ACHN (cell line): ENCODE results near the gene FMO4.
"Not testable (repeated sequence)": the region's sequence is repeated elsewhere in the genome, so short reads cannot be mapped to it uniquely, and the experiment has no call there.

ENCODE experiments used
- DNase-seq: peaks from one replicate; pipeline ENCODE4 v3.0.0-alpha.2; 2015
- in situ Hi-C: cut with HindIII; loops from 2 replicates; pipeline ENCODE4 v1.10.0; 2017; ENCODE audit warnings: low sequenced_read_pairs, low pct_ligation_motif_present, low pct_unique_long_range_greater_than_20kb

Gene FMO4

GRCh38 chr1:171313835-171314320 is at the start of gene FMO4:
TSS of gene FMO4 (plus strand) at chr1:171314183. CDS start at chr1:171319826, 5,643 bp downstream.
- in situ Hi-C loops = no loop called here
- DNase-seq = peak; percentile 99

GRCh38 chr1:171265686-171266085 is 48.3 kb upstream of the FMO4 start:
- DNase-seq = no peak
- in situ Hi-C loops = no loop called here

DNA sequence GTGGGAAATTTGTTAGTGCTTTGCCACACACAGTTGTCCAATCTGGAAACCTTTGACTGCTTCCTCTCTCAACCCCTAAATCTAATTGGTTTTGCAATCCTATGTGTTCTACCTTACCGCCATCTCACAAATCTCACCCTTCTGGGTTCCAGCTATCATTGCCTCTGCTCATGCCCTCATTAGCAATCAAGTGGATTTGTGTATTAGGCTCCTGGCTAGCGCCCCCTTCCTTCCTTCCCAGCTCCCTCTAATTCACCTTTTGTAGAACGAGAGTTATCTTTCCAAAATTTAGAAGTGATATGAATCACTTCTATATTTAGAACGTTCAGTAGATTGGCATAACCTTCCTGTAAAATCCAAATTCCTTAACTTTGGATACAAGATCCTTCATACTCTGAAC is 47.1 kb upstream of the FMO4 start:
- no peak for DNase-seq
- in situ Hi-C loops = no loop called here

- DNase-seq = no peak
These were observed 46.6 kb upstream of the FMO4 start for GRCh38 chr1:171267391-171267790.

DNA sequence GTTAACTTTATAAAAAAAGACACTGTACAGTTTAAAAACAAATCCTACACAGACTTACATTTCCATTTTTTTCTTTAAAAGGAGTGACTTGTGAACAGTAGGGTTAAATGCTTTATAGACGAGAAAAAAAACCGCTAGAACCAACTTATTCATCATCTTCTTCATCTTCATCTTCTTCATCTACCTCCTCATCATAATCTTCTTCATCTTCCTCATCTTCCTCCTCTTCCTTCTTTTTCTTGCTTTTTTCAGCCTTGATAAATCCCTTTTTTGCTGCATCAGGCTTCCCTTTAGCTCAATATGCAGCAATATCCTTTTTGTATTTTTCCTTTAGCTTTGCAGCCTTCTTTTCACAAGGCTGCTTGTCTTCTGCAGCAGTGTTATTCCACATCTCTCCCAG is 43.2 kb upstream of the FMO4 start:
- in situ Hi-C loops = no loop called here
- DNase-seq = no peak

More at GRCh38 chr1:171267391-171267790, 46.6 kb upstream of the FMO4 start:
- in situ Hi-C loops = no loop called here

- in situ Hi-C loops = no loop called here
These were observed 36.4 kb upstream of the FMO4 start for GRCh38 chr1:171277534-171277933.

GRCh38 chr1:171279234-171279633 is 34.7 kb upstream of the FMO4 start:
- in situ Hi-C loops = no loop called here
- DNase-seq = no peak

More at GRCh38 chr1:171277534-171277933, 36.4 kb upstream of the FMO4 start:
- DNase-seq = no peak

- DNase-seq = no peak
- in situ Hi-C loops = no loop called here
These were observed 34.3 kb upstream of the FMO4 start for GRCh38 chr1:171279678-171280077.

DNA sequence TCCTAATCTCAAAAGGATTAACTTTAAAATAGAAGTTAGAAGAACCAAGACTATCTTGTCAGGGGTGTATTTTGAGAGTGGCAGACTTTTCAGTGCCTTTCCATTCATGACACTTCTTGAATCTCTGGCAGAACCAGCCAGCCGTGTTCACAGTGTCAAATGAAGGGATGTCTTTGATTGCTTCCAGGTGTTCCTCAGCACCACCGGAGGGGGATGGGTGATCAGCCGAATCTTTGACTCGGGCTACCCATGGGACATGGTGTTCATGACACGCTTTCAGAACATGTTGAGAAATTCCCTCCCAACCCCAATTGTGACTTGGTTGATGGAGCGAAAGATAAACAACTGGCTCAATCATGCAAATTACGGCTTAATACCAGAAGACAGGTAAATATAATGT is 33.4 kb upstream of the FMO4 start:
- in situ Hi-C loops = no loop called here
- DNase-seq = no peak

GRCh38 chr1:171286032-171286705 is 27.8 kb upstream of the FMO4 start:
- in situ Hi-C loops = no loop called here
- DNase-seq = peak; percentile 22

- DNase-seq = no peak
- in situ Hi-C loops = no loop called here
These were observed 23.4 kb upstream of the FMO4 start for GRCh38 chr1:171290621-171291020.

- no peak for DNase-seq
- in situ Hi-C loops = no loop called here
These were observed 21.2 kb upstream of the FMO4 start for GRCh38 chr1:171292799-171293198.

DNA sequence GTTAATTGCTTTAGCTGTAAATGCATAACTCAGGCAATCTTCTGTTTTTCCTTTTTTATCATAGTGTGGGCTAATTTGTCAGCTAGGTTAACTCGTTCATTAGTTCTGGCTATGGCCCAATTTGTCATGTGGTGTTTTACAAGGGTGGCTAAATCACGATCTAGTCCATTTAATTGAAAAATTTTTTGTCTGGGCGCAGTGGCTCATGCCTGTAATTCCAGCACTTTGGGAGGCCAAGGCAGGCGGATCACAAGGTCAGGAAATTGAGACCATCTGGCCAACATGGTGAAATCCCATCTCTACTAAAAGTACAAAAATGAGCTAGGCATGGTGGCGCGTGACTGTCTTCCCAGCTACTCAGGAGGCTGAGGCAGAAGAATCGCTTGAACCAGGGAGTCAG is 18.6 kb upstream of the FMO4 start:
- in situ Hi-C loops = not testable (repeated sequence)

GRCh38 chr1:171295821-171296220 is 18.2 kb upstream of the FMO4 start:
- in situ Hi-C loops = no loop called here

More for the DNA sequence above, 18.6 kb upstream of the FMO4 start:
- DNase-seq = not testable (repeated sequence)

GRCh38 chr1:171296897-171297296 is 17.1 kb upstream of the FMO4 start:
- DNase-seq = no peak
- in situ Hi-C loops = no loop called here

More at GRCh38 chr1:171295821-171296220, 18.2 kb upstream of the FMO4 start:
- no peak for DNase-seq

GRCh38 chr1:171298696-171299095 is 15.3 kb upstream of the FMO4 start:
- in situ Hi-C loops = no loop called here
- no peak for DNase-seq

DNA sequence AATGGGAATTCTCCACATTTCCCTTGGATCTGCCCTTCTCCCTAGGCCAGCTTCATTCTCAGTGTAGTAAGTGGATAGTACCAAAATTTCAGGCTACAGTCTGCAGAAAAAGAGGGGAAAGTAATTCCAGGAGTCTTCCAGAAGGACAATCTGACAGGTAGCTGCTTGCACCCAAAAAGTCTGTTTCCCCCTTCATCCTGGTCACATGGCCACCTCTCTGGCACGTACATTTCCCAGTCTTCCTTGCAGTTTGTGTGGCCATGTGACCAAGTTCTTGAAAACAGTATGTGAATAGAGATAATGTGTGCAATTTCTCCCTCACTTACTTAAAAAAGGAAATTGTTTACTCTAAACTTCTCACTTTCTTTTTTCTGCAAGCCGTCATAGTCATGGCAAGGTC is 14.6 kb upstream of the FMO4 start:
- no peak for DNase-seq
- in situ Hi-C loops = no loop called here

DNA sequence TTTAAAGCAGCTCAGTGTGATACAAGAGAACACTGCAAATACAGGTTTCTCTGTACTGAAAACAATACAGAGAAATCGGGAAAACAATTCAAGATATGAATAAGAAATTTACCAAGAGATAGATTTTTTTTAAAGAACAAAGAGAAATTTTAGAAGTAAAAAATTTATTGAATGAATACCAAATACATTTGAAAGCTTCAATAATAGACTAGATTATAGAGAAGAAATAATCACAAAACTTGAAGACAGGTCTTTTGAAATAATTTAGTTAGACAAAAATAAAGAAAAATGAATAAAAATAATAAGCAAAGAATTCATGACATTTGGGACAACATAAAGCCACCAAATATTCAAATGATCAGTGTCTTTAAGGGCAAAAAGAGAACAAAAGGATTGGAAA is 13.6 kb upstream of the FMO4 start:
- in situ Hi-C loops = no loop called here
- DNase-seq = no peak

GRCh38 chr1:171310661-171311087 is 3.3 kb upstream of the FMO4 start:
- in situ Hi-C loops = no loop called here
- no peak for DNase-seq

GRCh38 chr1:171311771-171312558 is 2.0 kb upstream of the FMO4 start:
- in situ Hi-C loops = no loop called here
- no peak for DNase-seq
